Measurements from ENCODE around the gene IFNE. TPM values are rescaled to one million over a fixed set of nuclear protein-coding genes. Genes with fewer than 3 reads are reported as not detected.

IFNE gene
- total RNA-seq, 6 donors from 2014 or later = not detected

DNA sequence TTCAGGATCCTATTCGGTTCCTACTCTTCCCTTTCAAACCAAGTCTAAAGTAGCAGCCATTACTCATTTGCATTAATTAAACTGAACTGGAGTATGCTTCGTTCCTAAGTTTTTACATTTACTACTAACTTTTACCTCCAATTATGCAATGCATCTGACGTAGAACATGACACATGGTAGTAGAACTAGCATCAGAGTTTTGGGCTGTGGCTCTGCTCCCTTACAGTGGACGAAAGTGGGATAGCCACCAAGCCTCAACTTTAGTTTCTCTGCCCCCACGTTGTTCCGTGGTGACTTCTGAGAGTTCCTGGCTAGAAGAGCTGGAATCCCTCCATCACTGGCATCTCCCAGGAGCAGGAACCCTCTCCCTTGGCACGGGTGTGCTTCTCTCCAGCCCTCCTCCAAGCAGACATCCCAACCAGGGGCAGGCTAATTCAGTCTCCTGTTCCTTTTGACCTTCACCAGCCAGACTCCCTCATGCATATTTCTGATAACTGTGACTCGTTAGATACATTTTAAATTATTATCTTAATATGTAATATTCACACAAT lies 2.9 kb downstream of the IFNE start:
- H3K27me3 ChIP-seq = no peaks in the 10 kb centered on the region
- no peaks in the 10 kb centered on the region for H3K9me3 ChIP-seq
- WGBS, 2 donors = 72 to 74% methylated on average over 8 of the region's 8 CpGs
- no peak for DNase-seq
- H3K27ac ChIP-seq = no peak overlapping the region
- peaks cover 0 to 7% (median 0%) of the 10 kb centered on the region in 4 donors for H3K4me1 ChIP-seq
- no peaks in the 10 kb centered on the region for H3K36me3 ChIP-seq
- TF ChIP-seq POLR2AphosphoS5 (IDR thresholded peaks at IDR 0.05) = no peak
- no peak for TF ChIP-seq EP300 (IDR thresholded peaks at IDR 0.05)
- no peak for TF ChIP-seq POLR2A (IDR thresholded peaks at IDR 0.05)
- TF ChIP-seq, protein P1, sequence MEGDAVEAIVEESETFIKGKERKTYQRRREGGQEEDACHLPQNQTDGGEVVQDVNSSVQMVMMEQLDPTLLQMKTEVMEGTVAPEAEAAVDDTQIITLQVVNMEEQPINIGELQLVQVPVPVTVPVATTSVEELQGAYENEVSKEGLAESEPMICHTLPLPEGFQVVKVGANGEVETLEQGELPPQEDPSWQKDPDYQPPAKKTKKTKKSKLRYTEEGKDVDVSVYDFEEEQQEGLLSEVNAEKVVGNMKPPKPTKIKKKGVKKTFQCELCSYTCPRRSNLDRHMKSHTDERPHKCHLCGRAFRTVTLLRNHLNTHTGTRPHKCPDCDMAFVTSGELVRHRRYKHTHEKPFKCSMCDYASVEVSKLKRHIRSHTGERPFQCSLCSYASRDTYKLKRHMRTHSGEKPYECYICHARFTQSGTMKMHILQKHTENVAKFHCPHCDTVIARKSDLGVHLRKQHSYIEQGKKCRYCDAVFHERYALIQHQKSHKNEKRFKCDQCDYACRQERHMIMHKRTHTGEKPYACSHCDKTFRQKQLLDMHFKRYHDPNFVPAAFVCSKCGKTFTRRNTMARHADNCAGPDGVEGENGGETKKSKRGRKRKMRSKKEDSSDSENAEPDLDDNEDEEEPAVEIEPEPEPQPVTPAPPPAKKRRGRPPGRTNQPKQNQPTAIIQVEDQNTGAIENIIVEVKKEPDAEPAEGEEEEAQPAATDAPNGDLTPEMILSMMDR (IDR thresholded peaks at IDR 0.05) = no peak
- no peak overlapping the region for H3K4me3 ChIP-seq
- no peak for ATAC-seq (ENCODE audit: low FRiP score in 2 of 2)

DNA sequence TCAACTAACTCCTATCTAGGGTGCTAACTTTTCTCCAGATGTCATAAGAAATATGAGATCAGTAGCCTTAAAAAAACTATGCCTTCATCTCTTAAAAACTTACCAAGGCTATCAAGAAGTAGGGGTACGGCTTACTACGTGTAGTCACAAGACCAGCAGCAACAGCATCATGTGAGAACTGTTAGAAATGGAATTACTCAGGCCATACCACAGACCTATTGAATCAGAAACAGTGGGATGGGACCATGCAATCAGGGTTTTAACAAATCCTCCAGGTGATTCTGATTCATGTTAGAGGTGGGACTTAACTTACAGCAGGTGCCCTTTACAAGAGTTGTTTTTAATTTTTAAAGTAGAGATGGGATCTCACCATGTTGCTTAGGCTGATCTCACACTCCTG lies 4.6 kb downstream of the IFNE start:
- TF ChIP-seq, protein P1 (IDR thresholded peaks at IDR 0.05) = no peak
- no peak for TF ChIP-seq EP300 (IDR thresholded peaks at IDR 0.05)
- TF ChIP-seq POLR2AphosphoS5 (IDR thresholded peaks at IDR 0.05) = no peak
- no peak for TF ChIP-seq POLR2A (IDR thresholded peaks at IDR 0.05)
- no peaks in the 10 kb centered on the region for H3K9me3 ChIP-seq
- H3K4me1 ChIP-seq = peaks cover 0 to 7% (median 0%) of the 10 kb centered on the region in 4 donors
- no peak for ATAC-seq (ENCODE audit: low FRiP score in 2 of 2)
- DNase-seq = no peak
- no peaks in the 10 kb centered on the region for H3K36me3 ChIP-seq
- H3K27ac ChIP-seq = no peak overlapping the region
- no peaks in the 10 kb centered on the region for H3K27me3 ChIP-seq
- no peak overlapping the region for H3K4me3 ChIP-seq
- WGBS, 2 donors = 88 to 93% methylated on average over 2 of the region's 2 CpGs

DNA sequence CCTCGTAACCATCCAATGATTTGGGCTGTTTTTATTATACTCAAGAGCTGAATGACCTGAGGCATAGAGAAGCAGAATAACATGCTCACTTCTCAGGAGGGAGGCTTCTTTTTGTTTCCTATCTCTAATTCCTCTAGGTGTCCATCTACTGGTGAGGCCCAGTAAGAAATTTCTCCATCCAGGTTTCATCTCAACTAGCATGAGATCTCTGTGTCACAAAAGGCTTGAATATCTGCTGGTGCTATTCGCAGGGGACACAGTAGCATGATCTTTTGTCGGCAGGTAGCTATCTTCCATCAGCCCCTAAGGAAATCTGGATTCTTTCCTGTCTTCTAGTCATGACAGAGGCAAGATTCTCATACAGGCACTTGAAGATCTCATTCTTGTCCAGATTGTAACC lies 8.9 kb downstream of the IFNE start:
- no peak for ATAC-seq (ENCODE audit: low FRiP score in 2 of 2)

DNA sequence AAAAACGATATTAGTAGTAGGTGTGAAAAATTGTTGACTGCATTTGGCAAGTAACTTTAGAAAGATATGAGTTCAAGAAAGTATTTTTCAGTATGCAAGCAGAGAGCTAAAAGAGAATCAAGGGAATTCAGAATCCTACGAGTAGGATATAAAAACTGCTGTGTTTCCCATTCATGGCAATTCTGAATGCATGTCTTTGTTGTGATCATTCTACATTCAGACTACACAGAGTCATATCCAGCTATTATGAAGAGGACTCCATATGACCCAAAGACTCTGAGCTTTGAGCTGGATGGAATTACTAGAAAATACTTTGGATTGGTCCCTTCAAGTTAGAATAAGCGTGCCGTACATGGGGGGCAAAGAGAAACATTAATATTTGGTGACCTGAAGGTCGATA lies 12.0 kb downstream of the IFNE start:
- WGBS, 2 donors = 81 to 89% methylated on average over 5 of the region's 5 CpGs
- Histone ChIP-seq H3K4me1 (no peaks in the 10 kb centered on the region), H3K27ac (no peak overlapping the region), H3K27me3 (no peaks in the 10 kb centered on the region), H3K4me3 (no peak overlapping the region), H3K36me3 (no peaks in the 10 kb centered on the region), H3K9me3 (no peaks in the 10 kb centered on the region)
- no peak for DNase-seq
- TF ChIP-seq POLR2A (IDR thresholded peaks at IDR 0.05) (no peak), POLR2AphosphoS5 (IDR thresholded peaks at IDR 0.05) (no peak), EP300 (IDR thresholded peaks at IDR 0.05) (no peak)
- TF ChIP-seq, protein P1 (IDR thresholded peaks at IDR 0.05) = no peak
- no peak for ATAC-seq (ENCODE audit: low FRiP score in 2 of 2)

More for the DNA sequence above, 8.9 kb downstream of the IFNE start:
- 92% methylated on average over 3 of the region's 3 CpGs for WGBS, 2 donors
- no peak for DNase-seq
- H3K4me1 ChIP-seq = no peaks in the 10 kb centered on the region
- H3K36me3 ChIP-seq = no peaks in the 10 kb centered on the region
- no peaks in the 10 kb centered on the region for H3K27me3 ChIP-seq
- H3K9me3 ChIP-seq = no peaks in the 10 kb centered on the region
- TF ChIP-seq, protein P1 (IDR thresholded peaks at IDR 0.05) = no peak
- no peak for TF ChIP-seq POLR2A (IDR thresholded peaks at IDR 0.05)
- TF ChIP-seq EP300 (IDR thresholded peaks at IDR 0.05) = no peak
- TF ChIP-seq POLR2AphosphoS5 (IDR thresholded peaks at IDR 0.05) = no peak
- H3K4me3 ChIP-seq = no peak overlapping the region
- no peak overlapping the region for H3K27ac ChIP-seq

DNA sequence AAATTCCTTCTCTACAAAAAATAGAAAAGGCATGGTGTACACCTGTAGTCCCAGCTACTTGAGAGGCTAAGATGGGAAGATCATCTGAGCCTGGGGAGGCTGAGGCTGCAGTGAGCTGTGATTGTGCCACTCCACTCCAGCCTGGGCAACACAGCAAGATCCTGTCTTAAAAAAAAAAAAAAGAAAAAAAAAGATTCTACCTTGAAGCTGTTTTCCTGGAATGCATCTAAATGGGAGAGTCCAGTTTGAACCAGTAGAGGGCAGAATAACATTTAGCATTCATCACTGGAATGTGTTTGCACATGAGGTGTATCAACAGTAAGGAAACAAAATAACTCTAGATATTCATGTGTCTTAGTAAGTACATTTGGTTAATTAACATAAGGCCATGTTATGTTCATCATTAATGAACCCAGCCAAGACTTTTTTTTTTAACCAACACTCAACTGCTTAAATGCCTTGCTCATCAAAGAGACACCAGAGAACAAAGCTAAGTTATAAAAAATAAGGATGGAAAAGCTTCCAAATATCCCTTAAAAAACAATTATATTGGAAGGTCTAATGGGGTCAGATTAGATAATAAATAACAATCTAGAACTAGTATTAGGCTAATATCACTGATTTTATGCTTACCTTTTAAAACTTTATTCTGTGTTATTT lies 16.1 kb downstream of the IFNE start:
- no peak for DNase-seq
- H3K4me1 ChIP-seq = no peaks in the 10 kb centered on the region
- TF ChIP-seq EP300 (IDR thresholded peaks at IDR 0.05) (no peak), POLR2AphosphoS5 (IDR thresholded peaks at IDR 0.05) (no peak)
- TF ChIP-seq, protein P1 (IDR thresholded peaks at IDR 0.05) = peak in 5 of 6 experiments; percentile 40 to 51 (median 47)

More for the DNA sequence above, 16.1 kb downstream of the IFNE start:
- no peak overlapping the region for H3K27ac ChIP-seq
- H3K27me3 ChIP-seq = no peaks in the 10 kb centered on the region
- ATAC-seq (ENCODE audit: low FRiP score in 2 of 2) = peak in 1 of 2 donors; percentile 67
- H3K4me3 ChIP-seq = no peak overlapping the region
- H3K36me3 ChIP-seq = no peaks in the 10 kb centered on the region
- no peaks in the 10 kb centered on the region for H3K9me3 ChIP-seq
